Loucy (cell line): ENCODE results near the gene ADARB2.

Source experiments
- H2AFZ ChIP-seq: fragments of 200-600 bp; sonication (generic); 2 replicates; pipeline ENCODE4 v1.6.0; 2016; ENCODE audit warnings: antibody characterized with exemption, mild to moderate bottlenecking, low read length, moderate library complexity
- H3F3A ChIP-seq: fragments of 200-600 bp; 2 replicates; pipeline ENCODE4 v1.6.0; 2016; ENCODE audit warnings: antibody characterized with exemption, low read depth, mild to moderate bottlenecking
- H3K27me3 ChIP-seq: fragments of 200-600 bp; sonication (generic); 2 replicates; pipeline ENCODE4 v1.6.1; 2014; ENCODE audit warnings: low read length, mild to moderate bottlenecking; ENCODE audit not compliant: insufficient read depth, poor library complexity, severe bottlenecking
- H3K36me3 ChIP-seq: fragments of 200-600 bp; sonication (generic); 2 replicates; pipeline ENCODE4 v1.6.1; 2016; ENCODE audit warnings: low read length; ENCODE audit not compliant: insufficient read depth
- H3K4me1 ChIP-seq: fragments of 200-600 bp; sonication (generic); 2 replicates; pipeline ENCODE4 v1.5.1; 2014; ENCODE audit warnings: low read length, mild to moderate bottlenecking; ENCODE audit not compliant: insufficient read depth, poor library complexity, severe bottlenecking
- H3K4me2 ChIP-seq: fragments of 200-600 bp; sonication (generic); 2 replicates; pipeline ENCODE4 v1.6.0; 2014; ENCODE audit warnings: antibody characterized with exemption, low read length, low read depth, mild to moderate bottlenecking; ENCODE audit not compliant: poor library complexity, severe bottlenecking
- H3K4me3 ChIP-seq: fragments of 200-600 bp; sonication (generic); 2 replicates; pipeline ENCODE4 v1.5.1; 2014; ENCODE audit warnings: low read length, mild to moderate bottlenecking, mixed read lengths; ENCODE audit not compliant: poor library complexity, severe bottlenecking
- H3K79me2 ChIP-seq: fragments of 200-600 bp; sonication (generic); 2 replicates; pipeline ENCODE4 v1.6.1; 2014; ENCODE audit warnings: low read length; ENCODE audit not compliant: insufficient read depth
- H3K9ac ChIP-seq: fragments of 200-600 bp; sonication (generic); 2 replicates; pipeline ENCODE4 v1.6.0; 2014; ENCODE audit warnings: mild to moderate bottlenecking, low read depth, low read length, moderate library complexity; ENCODE audit not compliant: poor library complexity, severe bottlenecking
- H3K9me2 ChIP-seq: fragments of 200-600 bp; sonication (generic); replicated peaks from 2 replicates; pipeline ENCODE4 v1.6.1; 2016; ENCODE audit warnings: low read depth, low read length, mixed read lengths
- H3K9me3 ChIP-seq: fragments of 200-600 bp; sonication (generic); 2 replicates; pipeline ENCODE4 v1.6.1; 2014; ENCODE audit warnings: mild to moderate bottlenecking, antibody characterized with exemption, low read length, low read depth; ENCODE audit not compliant: insufficient read depth
- H4K20me1 ChIP-seq: fragments of 200-600 bp; sonication (generic); 2 replicates; pipeline ENCODE4 v1.6.0; 2014; ENCODE audit warnings: antibody characterized with exemption, low read length, mild to moderate bottlenecking; ENCODE audit not compliant: insufficient read depth, poor library complexity, severe bottlenecking
- CTCF ChIP-seq: fragments of 200-600 bp; sonication (generic); conservative IDR thresholded peaks from 2 replicates; pipeline ENCODE4 v1.5.1; 2014; ENCODE audit warnings: mild to moderate bottlenecking, antibody characterized with exemption, low read length
- EZH2phosphoT487 ChIP-seq: fragments of 200-600 bp; IDR thresholded peaks from 2 replicates; pipeline ENCODE4 v1.6.1; 2018; ENCODE audit warnings: antibody characterized with exemption, mild to moderate bottlenecking, moderate library complexity, borderline replicate concordance

Gene ADARB2

GRCh38 chr10:1393481-1393880, 343.8 kb downstream of the ADARB2 start:
- Histone ChIP-seq H3K9ac (no peak overlapping the region), H3K36me3 (no peaks in the 10 kb centered on the region), H3K79me2 (no peaks in the 10 kb centered on the region), H3F3A (no peaks in the 10 kb centered on the region), H3K9me2 (no peaks in the 10 kb centered on the region), H4K20me1 (no peaks in the 10 kb centered on the region), H2AFZ (no peak overlapping the region), H3K4me3 (no peak overlapping the region), H3K4me1 (no peaks in the 10 kb centered on the region), H3K27me3 (no peaks in the 10 kb centered on the region), H3K9me3 (no peaks in the 10 kb centered on the region), H3K4me2 (no peak overlapping the region)
- TF ChIP-seq EZH2phosphoT487: no peak
- TF ChIP-seq CTCF: no peak

GRCh38 chr10:1392127-1392526, 345.2 kb downstream of the ADARB2 start:
- Histone ChIP-seq H3K4me2 (no peak overlapping the region), H3K27me3 (no peaks in the 10 kb centered on the region), H3K4me1 (no peaks in the 10 kb centered on the region), H3K79me2 (no peaks in the 10 kb centered on the region), H3K36me3 (no peaks in the 10 kb centered on the region), H2AFZ (no peak overlapping the region), H3K9me3 (no peaks in the 10 kb centered on the region), H3K9ac (no peak overlapping the region), H4K20me1 (no peaks in the 10 kb centered on the region), H3K4me3 (no peak overlapping the region), H3K9me2 (no peaks in the 10 kb centered on the region), H3F3A (no peaks in the 10 kb centered on the region)
- TF ChIP-seq EZH2phosphoT487 (no peak), CTCF (no peak)

GRCh38 chr10:1390200-1390599, 347.1 kb downstream of the ADARB2 start:
- Histone ChIP-seq H3K27me3 (no peaks in the 10 kb centered on the region), H3F3A (no peaks in the 10 kb centered on the region), H3K9me3 (no peaks in the 10 kb centered on the region), H3K9ac (no peak overlapping the region), H3K79me2 (no peaks in the 10 kb centered on the region), H4K20me1 (no peaks in the 10 kb centered on the region), H2AFZ (no peak overlapping the region), H3K36me3 (no peaks in the 10 kb centered on the region), H3K9me2 (no peaks in the 10 kb centered on the region), H3K4me1 (no peaks in the 10 kb centered on the region), H3K4me2 (no peak overlapping the region), H3K4me3 (no peak overlapping the region)
- no peak for TF ChIP-seq CTCF
- TF ChIP-seq EZH2phosphoT487: no peak
